Kidney (tissue), 14 donors: ENCODE measurements around the gene DRAM1. TPM values are rescaled to one million over a fixed set of nuclear protein-coding genes. Genes with fewer than 3 reads are reported as not detected.
"Not testable (repeated sequence)": the region's sequence is repeated elsewhere in the genome, so short reads cannot be mapped to it uniquely, and the experiment has no call there.

Experiments
- DNase-seq, 5 donors: peaks; one replicate each; pipeline ENCODE4 v3.0.0-alpha.2; 2013 to 2020
- FAIRE-seq: peaks from 2 replicates; lab custom pipeline; 2012; peaks lifted over from hg19 to GRCh38; lab: Jason Lieb, UNC
- H3K27ac ChIP-seq, 2 donors: one replicate each; pipeline ENCODE4 v1.7.0; 2013; ENCODE audit warnings: low read depth in 2 of 2, low read length in 2 of 2, inconsistent platforms in 1 of 2
- H3K27me3 ChIP-seq: one replicate; pipeline ENCODE4 v1.7.1; 2013; ENCODE audit warnings: low read length, inconsistent platforms; ENCODE audit not compliant: control insufficient read depth, insufficient read depth
- H3K36me3 ChIP-seq, 3 donors: one replicate each; pipeline versions ENCODE4 v1.7.0 to v1.7.1; 2013; ENCODE audit warnings: low read length in 3 of 3, control low read depth in 1 of 3, inconsistent platforms in 1 of 3; ENCODE audit not compliant: insufficient read depth in 3 of 3, control insufficient read depth in 2 of 3
- H3K4me1 ChIP-seq, 3 donors: one replicate each; pipeline versions ENCODE4 v1.7.0 to v1.7.1; 2013; ENCODE audit warnings: low read length in 3 of 3, inconsistent platforms in 1 of 3, low read depth in 1 of 3; ENCODE audit not compliant: control insufficient read depth in 2 of 3, insufficient read depth in 2 of 3
- H3K4me3 ChIP-seq, 3 donors: one replicate each; pipeline versions ENCODE4 v1.7.0 to v1.8.1; 2013; ENCODE audit warnings: low read length in 3 of 3, control low read depth in 1 of 3, inconsistent platforms in 1 of 3
- H3K9ac ChIP-seq, 3 donors: one replicate each; pipeline versions ENCODE4 v1.7.0 to v1.7.1; 2013; ENCODE audit warnings: low read length in 3 of 3, control low read depth in 1 of 3, inconsistent platforms in 1 of 3
- H3K9me3 ChIP-seq, 3 donors: one replicate each; pipeline versions ENCODE4 v1.7.0 to v1.7.1; 2013; ENCODE audit warnings: low read length in 3 of 3, control low read depth in 1 of 3, inconsistent platforms in 1 of 3; ENCODE audit not compliant: control insufficient read depth in 2 of 3, insufficient read depth in 1 of 3
- CTCF ChIP-seq: IDR thresholded peaks from 3 replicates; pipeline ENCODE4 v1.5.1; 2012; ENCODE audit warnings: mild to moderate bottlenecking, moderate library complexity, borderline replicate concordance; ENCODE audit not compliant: insufficient read depth; ENCODE audit errors: extremely low read depth
- intact Hi-C: fragments of 100-400 bp; cut with DNase I; formaldehyde crosslinking; loops from one replicate; pipeline ENCODE4 v1.11.1; 2022
- polyA plus RNA-seq: library from polyadenylated mRNA; stranded (reverse); fragments of 350-450 nt; fragmentation: Illumina TruSeq; extraction: RNeasy Lipid Tissue Mini Kit (QIAGEN cat#74804); gene quantifications from one replicate; pipeline ENCODE4 v1.2.3, GENCODE V29; 2014; ENCODE audit warnings: low read depth, low replicate concordance; ENCODE audit not compliant: insufficient read depth
- total RNA-seq: library from RNA; stranded (reverse); fragmentation: NEBNext Ultra II Directional; extraction: Animal tissue kit (Norgen Biotek cat#: 25700); gene quantifications from one replicate; pipeline ENCODE4 v1.2.1, GENCODE V29; 2021
- donor health status: control.
- donor health status: control.
- donor health status: control.
- donor health status: control.
- donor health status: control.
- donor health status: DM: yes; HTN: yes; CAD: no.
- donor health status: Normal renal cell carcinoma (clear cell type).

The DRAM1 gene
- total and polyA plus RNA-seq, 2 donors from 2014 or later: 19.0 to 35.8 TPM

- no peaks in the 10 kb centered on the region for H3K27me3 ChIP-seq
- H3K4me3 ChIP-seq: no peak overlapping the region
- FAIRE-seq (no peak), DNase-seq (no peak)
- H3K9me3 ChIP-seq: no peaks in the 10 kb centered on the region
- no peak overlapping the region for H3K9ac ChIP-seq
- H3K27ac ChIP-seq: no peak overlapping the region
- TF ChIP-seq CTCF: no peak
- intact Hi-C loops: no loop called here
- H3K4me1 ChIP-seq: peaks cover 0 to 8% (median 7%) of the 10 kb centered on the region in 3 donors
- H3K36me3 ChIP-seq: no peaks in the 10 kb centered on the region
These were observed 22.6 kb upstream of the DRAM1 start for GRCh38 chr12:101854747-101855146.

DNA sequence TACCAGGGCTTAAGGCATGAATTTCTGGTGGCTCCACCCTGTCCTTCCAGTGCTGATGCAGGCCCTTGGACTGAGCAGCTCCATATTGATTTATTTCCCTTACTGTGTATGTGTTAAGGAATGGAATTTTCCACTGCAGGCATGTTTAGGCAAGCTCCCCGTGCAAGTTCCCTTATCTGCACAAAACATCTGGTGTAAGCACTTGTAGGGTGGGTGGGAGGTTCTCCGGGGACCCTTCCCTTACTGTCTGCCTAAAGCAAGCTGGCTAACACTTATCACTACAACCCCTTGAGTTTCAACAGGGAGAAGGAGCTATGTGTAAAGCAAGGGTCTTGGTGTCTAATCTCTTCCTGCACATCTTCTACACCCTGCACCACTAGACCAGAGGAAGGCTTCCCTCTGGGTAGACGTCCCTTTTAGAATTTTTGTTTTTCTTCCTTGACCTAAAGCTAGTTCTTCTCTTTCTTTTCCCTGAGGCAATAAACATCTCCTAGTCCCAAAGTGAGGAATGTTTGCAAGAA is 22.0 kb upstream of the DRAM1 start:
- Histone ChIP-seq H3K4me3 (no peak overlapping the region), H3K36me3 (no peaks in the 10 kb centered on the region), H3K27ac (no peak overlapping the region), H3K27me3 (no peaks in the 10 kb centered on the region), H3K4me1 (peaks cover 0 to 11% (median 8%) of the 10 kb centered on the region in 3 donors), H3K9ac (no peak overlapping the region), H3K9me3 (no peaks in the 10 kb centered on the region)
- DNase-seq: peak in 3 of 5 donors; percentile 21 to 74 (median 37)
- no peak for FAIRE-seq
- no peak for TF ChIP-seq CTCF
- intact Hi-C loops: no loop called here

DNA sequence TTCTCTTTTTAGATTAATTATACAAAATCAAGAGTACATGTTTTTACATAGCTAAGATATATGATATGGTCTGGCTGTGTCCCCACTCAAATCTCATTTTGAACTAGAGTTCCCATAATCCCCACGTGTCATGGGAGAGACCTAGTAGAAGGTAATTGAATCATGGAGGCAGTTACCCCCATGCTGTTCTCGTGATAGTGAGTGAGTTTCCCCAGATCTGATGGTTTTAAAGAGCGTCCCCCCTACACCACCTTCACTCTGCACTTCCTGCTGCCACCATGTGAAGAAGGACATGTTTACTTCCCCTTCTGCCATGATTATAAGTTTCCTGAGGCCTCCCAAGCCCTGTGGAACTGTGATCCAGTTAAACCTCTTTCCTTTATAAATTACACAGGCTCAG is 21.4 kb upstream of the DRAM1 start:
- H3K27ac ChIP-seq: no peak overlapping the region
- no peak for FAIRE-seq
- TF ChIP-seq CTCF: no peak
- peaks cover 0 to 11% (median 8%) of the 10 kb centered on the region in 3 donors for H3K4me1 ChIP-seq
- no peak for DNase-seq
- no peaks in the 10 kb centered on the region for H3K9me3 ChIP-seq
- H3K36me3 ChIP-seq: no peaks in the 10 kb centered on the region
- no peak overlapping the region for H3K9ac ChIP-seq
- H3K27me3 ChIP-seq: no peaks in the 10 kb centered on the region
- H3K4me3 ChIP-seq: no peak overlapping the region
- intact Hi-C loops: no loop called here

GRCh38 chr12:101856614-101857013 is 20.8 kb upstream of the DRAM1 start:
- H3K36me3 ChIP-seq, H3K9ac ChIP-seq, DNase-seq, H3K4me3 ChIP-seq, H3K27me3 ChIP-seq, intact Hi-C loops, H3K27ac ChIP-seq, H3K9me3 ChIP-seq, FAIRE-seq: not testable (repeated sequence)
- H3K4me1 ChIP-seq: peaks cover 0 to 11% (median 8%) of the 10 kb centered on the region in 3 donors
